Measurements from ENCODE around the gene SYT3.
A peak's percentile ranks its signal among the peaks of the same experiment; 100 is the strongest.
"Not testable (repeated sequence)": the region's sequence is repeated elsewhere in the genome, so short reads cannot be mapped to it uniquely, and the experiment has no call there.

Gene SYT3

GRCh38 chr19:50602496-50602895 is 37.2 kb downstream of the SYT3 start:
- DNase-seq: no peak

GRCh38 chr19:50602089-50602422 is 37.6 kb downstream of the SYT3 start:
- no peak for DNase-seq

GRCh38 chr19:50601407-50602088 is 38.1 kb downstream of the SYT3 start:
- no peak for DNase-seq

- DNase-seq: peak in 1 of 2 experiments; percentile 26
Measured at GRCh38 chr19:50599427-50599826, 40.3 kb downstream of the SYT3 start.

- DNase-seq: no peak
Measured at GRCh38 chr19:50590191-50590590, 49.5 kb downstream of the SYT3 start.

- not testable (repeated sequence) for DNase-seq
Measured at GRCh38 chr19:50581795-50582660, 57.7 kb downstream of the SYT3 start.

- DNase-seq: no peak
Measured at GRCh38 chr19:50580970-50581634, 58.6 kb downstream of the SYT3 start.

GRCh38 chr19:50580240-50580639 is 59.4 kb downstream of the SYT3 start:
- DNase-seq: no peak

- not testable (repeated sequence) for DNase-seq
Measured at GRCh38 chr19:50576769-50577168, 62.9 kb downstream of the SYT3 start.

- no peak for DNase-seq
Measured at GRCh38 chr19:50573741-50574461, 65.8 kb downstream of the SYT3 start.

Measured in SHP77 (cell line).